ENCODE measurements around the gene PDE10A.

DNA sequence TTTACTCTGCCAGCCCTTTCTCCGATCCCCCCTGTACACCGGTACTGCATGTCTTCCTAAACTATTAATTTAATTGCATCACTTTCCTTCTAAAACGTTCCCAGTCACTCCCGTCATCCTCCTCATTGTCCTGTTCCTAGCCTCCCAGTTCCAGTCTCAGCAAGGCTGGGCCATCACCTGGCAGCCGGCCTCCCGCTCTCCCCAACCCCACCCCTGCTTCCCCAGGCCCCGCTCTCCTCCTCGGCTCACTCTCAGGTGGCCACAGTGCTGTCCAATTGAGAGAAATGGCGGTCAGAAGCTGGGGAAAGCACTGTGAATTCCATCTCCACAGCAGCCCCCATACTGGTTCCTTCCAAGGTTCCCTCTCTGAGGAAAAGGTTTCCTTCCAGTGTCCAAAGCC lies 8.9 kb downstream of the PDE10A start:
- TF ChIP-seq, protein P1, sequence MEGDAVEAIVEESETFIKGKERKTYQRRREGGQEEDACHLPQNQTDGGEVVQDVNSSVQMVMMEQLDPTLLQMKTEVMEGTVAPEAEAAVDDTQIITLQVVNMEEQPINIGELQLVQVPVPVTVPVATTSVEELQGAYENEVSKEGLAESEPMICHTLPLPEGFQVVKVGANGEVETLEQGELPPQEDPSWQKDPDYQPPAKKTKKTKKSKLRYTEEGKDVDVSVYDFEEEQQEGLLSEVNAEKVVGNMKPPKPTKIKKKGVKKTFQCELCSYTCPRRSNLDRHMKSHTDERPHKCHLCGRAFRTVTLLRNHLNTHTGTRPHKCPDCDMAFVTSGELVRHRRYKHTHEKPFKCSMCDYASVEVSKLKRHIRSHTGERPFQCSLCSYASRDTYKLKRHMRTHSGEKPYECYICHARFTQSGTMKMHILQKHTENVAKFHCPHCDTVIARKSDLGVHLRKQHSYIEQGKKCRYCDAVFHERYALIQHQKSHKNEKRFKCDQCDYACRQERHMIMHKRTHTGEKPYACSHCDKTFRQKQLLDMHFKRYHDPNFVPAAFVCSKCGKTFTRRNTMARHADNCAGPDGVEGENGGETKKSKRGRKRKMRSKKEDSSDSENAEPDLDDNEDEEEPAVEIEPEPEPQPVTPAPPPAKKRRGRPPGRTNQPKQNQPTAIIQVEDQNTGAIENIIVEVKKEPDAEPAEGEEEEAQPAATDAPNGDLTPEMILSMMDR (IDR thresholded peaks at IDR 0.05), result no peak
- TF ChIP-seq EP300 (IDR thresholded peaks at IDR 0.05) (no peak), POLR2A (IDR thresholded peaks at IDR 0.05; ENCODE audit: low read depth) (no peak), POLR2AphosphoS5 (IDR thresholded peaks at IDR 0.05) (no peak)

Measured in esophagus muscularis mucosa (tissue), 4 donors.